ENCODE measurements around the gene TCAF1.
A peak's percentile ranks its signal among the peaks of the same experiment; 100 is the strongest.

DNA sequence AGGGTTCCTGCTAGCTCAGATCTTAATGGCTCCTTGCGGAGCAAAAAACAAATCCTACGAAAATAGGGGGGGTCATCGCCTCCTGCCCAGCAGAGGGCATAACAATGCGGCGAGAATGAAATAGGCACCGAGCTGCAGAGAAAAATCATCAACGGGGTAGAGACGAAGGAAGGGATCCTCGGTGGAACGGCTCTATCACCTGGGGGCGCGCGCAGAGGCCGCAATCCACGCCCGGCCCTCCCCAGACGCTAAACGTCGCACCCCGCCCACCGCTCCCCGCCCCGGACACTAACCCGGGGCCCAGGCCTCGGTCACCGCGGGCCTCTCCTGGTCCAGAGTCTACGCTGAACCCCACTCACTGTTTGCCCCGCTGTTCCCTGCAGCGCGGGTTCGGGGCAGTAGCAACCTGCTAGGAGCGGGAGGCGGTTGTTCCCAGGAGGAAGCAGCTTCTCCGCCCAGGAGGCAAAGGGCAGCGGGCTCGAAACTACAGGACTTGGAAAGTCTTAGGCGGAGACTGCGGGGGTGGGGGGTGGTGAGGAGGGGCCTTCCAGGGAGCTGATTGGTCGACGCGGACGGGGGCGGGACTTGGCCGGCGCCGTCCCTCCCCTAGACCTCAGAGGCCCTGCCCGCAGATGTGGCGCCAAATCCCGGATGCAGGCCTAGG, at the start of gene TCAF1:
- TF ChIP-seq, protein P1, sequence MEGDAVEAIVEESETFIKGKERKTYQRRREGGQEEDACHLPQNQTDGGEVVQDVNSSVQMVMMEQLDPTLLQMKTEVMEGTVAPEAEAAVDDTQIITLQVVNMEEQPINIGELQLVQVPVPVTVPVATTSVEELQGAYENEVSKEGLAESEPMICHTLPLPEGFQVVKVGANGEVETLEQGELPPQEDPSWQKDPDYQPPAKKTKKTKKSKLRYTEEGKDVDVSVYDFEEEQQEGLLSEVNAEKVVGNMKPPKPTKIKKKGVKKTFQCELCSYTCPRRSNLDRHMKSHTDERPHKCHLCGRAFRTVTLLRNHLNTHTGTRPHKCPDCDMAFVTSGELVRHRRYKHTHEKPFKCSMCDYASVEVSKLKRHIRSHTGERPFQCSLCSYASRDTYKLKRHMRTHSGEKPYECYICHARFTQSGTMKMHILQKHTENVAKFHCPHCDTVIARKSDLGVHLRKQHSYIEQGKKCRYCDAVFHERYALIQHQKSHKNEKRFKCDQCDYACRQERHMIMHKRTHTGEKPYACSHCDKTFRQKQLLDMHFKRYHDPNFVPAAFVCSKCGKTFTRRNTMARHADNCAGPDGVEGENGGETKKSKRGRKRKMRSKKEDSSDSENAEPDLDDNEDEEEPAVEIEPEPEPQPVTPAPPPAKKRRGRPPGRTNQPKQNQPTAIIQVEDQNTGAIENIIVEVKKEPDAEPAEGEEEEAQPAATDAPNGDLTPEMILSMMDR (IDR thresholded peaks at IDR 0.05) = peak; percentile 42
- no peak for TF ChIP-seq EZH2 (IDR thresholded peaks at IDR 0.05; ENCODE audit: borderline replicate concordance, insufficient read depth, low read depth, low read length, poor library complexity, severe bottlenecking)
